GM10266 (cell line): ENCODE results near the gene EPHA7.

Experiments used
- DNase-seq: peaks from one replicate; pipeline ENCODE4 v3.0.0; 2012; ENCODE audit errors: extremely low spot score
- TF ChIP-seq, protein P1 (sequence below): IDR thresholded peaks from 2 replicates; pipeline ENCODE4 v1.5.1; 2012; ENCODE audit warnings: mild to moderate bottlenecking, low read depth; ENCODE audit not compliant: control insufficient read depth, insufficient read depth; ENCODE audit errors: missing control alignments

The EPHA7 gene

DNA sequence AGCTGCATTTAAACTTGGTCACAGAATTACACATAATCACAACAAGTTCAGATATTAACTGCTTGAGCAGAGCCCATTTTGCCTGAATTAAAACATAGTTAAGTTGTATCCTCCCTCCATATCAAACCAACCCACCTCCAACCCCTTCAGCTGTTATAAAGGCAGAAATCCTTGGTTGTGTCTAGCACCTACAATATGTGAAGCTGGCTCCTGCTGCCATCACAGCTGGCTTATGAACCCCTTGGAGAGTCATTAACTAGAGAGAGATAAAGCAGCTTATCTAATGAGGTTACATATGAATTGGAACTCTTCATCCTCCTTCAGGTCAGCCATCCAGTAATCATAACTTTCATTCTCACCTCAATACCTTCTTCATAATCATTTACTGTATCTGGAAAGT, 101.8 kb downstream of the EPHA7 start:
- TF ChIP-seq, protein P1, sequence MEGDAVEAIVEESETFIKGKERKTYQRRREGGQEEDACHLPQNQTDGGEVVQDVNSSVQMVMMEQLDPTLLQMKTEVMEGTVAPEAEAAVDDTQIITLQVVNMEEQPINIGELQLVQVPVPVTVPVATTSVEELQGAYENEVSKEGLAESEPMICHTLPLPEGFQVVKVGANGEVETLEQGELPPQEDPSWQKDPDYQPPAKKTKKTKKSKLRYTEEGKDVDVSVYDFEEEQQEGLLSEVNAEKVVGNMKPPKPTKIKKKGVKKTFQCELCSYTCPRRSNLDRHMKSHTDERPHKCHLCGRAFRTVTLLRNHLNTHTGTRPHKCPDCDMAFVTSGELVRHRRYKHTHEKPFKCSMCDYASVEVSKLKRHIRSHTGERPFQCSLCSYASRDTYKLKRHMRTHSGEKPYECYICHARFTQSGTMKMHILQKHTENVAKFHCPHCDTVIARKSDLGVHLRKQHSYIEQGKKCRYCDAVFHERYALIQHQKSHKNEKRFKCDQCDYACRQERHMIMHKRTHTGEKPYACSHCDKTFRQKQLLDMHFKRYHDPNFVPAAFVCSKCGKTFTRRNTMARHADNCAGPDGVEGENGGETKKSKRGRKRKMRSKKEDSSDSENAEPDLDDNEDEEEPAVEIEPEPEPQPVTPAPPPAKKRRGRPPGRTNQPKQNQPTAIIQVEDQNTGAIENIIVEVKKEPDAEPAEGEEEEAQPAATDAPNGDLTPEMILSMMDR = no peak
- no peak for DNase-seq

DNA sequence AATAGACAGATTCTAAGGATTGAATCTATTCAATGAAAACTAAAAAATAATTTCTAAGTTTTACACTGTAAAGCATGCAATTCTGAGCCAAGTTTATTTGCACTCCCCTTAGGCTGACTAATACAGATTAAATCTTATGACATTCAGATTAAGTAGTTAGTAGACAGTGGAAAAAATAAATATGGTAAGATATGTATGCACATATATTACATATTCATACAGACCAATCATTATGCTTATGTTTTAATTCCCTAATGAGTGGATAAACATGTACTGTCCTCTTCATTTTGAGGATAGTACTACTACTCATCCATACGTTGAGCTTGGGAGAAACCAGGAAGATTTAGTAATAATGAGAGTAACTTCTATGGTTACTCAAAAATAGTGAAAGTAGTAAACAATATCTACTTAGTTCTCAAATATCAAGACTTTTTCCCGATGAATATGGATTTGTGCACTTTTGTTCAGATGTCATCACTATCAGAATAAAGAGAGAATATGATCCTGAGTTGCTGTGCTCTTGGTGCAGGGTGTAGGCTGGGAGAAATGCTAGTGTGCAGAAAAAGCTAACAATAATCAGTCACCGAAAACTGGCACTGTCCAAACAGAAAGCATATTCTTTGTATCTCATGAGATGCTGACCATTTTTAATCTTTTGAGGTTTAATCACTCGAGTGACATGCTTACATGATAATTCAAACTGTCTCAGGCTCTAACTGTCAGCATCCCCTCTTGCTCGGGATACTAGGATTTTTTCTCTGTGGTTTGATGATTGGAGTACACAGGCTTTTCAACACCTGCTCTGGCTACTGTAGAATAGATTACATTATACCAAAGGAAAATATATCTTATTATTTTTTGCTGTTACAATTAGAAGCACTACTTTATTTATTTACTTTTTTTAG, 111.6 kb downstream of the EPHA7 start:
- no peak for DNase-seq
- TF ChIP-seq, protein P1 = no peak

DNA sequence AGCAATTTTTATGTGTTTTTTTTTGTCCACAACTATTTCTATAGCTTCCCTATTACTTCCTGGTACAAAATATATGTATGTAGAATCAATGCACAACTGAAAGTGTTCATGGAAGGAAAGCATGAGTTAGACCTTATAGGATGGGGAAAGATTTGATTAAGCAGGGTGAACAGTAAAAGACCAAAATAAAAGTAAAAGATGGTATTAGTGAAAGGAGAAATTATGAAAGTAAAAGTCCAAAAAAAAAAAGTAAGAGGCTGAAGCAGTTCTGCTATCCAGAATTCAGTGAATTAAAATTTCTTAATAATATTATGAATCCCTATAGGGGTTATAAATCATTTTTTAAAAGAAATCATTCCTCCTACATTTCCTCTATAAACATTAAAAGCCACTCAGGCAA, 114.3 kb downstream of the EPHA7 start:
- TF ChIP-seq, protein P1 = no peak
- no peak for DNase-seq

DNA sequence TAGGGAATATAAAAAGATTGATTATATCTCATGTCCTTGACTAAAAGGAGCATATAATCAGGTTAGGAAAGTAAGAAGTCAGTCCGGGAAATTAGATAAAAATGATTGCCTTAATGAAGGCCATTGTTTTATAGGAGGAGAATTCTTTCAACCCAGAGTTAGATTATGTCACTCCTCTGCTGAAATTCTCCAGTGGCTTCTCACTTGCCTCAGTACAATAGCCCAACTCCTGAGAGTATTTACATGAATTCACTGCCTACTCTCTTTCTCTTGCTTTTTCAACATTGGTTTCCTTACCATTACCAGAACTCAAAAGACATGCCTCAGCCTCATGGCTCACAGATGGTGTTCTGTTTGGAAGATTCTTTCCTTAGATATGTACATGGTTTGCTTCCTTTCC, 114.9 kb downstream of the EPHA7 start:
- TF ChIP-seq, protein P1 = no peak

DNA sequence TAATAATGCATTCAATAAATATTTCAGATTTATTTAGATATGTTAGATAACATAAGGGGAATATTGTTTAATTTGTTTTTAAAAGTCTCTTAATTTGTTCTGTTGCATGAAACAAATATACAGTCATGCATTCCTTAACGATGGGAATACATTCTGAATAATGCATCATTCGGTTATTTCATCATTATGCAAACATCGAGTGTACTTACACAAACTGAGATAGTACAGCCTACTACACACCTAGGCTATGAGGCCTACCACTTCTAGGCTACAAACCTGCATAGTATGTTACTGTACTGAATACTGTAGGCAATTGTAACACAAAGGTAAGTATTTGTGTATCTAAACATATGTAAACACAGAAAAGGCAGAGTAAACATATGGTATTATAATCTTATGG, 118.7 kb downstream of the EPHA7 start:
- DNase-seq = no peak
- TF ChIP-seq, protein P1 = no peak

More for the DNA sequence above, 114.9 kb downstream of the EPHA7 start:
- DNase-seq = no peak

DNA sequence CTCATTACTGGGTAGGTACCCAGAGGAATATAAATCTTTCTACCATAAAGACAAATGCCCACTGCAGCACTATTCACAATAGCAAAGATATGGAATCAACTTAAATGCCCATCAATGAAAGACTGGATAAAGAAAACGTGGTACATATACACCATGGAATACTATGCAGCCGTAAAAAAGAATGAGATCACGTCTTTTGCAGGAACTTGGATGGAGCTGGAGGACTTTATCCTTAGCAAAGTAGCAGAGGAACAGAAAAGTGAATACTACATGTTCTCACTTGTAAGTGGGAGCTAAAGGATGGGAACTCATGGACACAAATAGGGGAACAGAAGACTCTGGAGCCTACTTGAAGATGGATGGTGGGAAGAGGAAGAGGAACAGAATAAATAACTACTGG, 119.7 kb downstream of the EPHA7 start:
- TF ChIP-seq, protein P1 = no peak
- DNase-seq = no peak

DNA sequence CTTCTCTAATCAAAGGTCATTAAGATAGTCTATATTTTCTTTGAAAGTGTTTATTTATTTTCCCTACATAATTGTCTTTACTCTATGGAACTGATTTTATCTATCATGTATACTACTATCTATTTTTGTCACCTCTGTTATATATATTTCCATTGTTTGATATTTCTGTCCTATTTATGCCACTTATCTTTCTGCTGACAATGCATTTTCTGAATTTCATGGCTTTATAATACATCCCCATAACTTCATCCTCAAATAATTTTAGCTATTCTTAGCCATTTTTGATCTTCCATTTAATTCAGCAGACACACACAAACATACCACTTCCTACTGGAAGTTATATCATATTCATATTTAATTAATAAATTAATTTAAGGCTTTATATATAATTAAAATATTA, 123.7 kb downstream of the EPHA7 start:
- no peak for DNase-seq

More for the DNA sequence above, 123.7 kb downstream of the EPHA7 start:
- TF ChIP-seq, protein P1 = no peak
